WERI-Rb-1 (cell line): ENCODE measurements around the gene CNTF.
A peak's percentile ranks its signal among the peaks of the same experiment; 100 is the strongest.

Experiments used
- DNase-seq: peaks from one replicate; pipeline ENCODE4 v3.0.0-alpha.2; 2020
- H3K27ac ChIP-seq: fragments of 250-450 bp; sonication (Bioruptor Pico); 2 replicates; pipeline ENCODE4 v1.5.1; 2020; ENCODE audit warnings: mild to moderate bottlenecking, moderate library complexity
- H3K27me3 ChIP-seq: fragments of 250-450 bp; sonication (Bioruptor Pico); 2 replicates; pipeline ENCODE4 v1.5.1; 2021; ENCODE audit warnings: mild to moderate bottlenecking, low read depth, moderate library complexity; ENCODE audit not compliant: insufficient read depth, severe bottlenecking
- H3K36me3 ChIP-seq: fragments of 250-450 bp; sonication (Bioruptor Pico); 2 replicates; pipeline ENCODE4 v1.5.1; 2020; ENCODE audit warnings: mild to moderate bottlenecking, moderate library complexity
- H3K4me3 ChIP-seq: 2 replicates; pipeline ENCODE4 v1.5.1; 2011; ENCODE audit warnings: low read depth, mild to moderate bottlenecking, control low read depth, low read length
- H3K9me3 ChIP-seq: fragments of 250-450 bp; sonication (Bioruptor Pico); 2 replicates; pipeline ENCODE4 v1.5.1; 2021; ENCODE audit warnings: mild to moderate bottlenecking, moderate library complexity; ENCODE audit not compliant: severe bottlenecking
- TF ChIP-seq, protein P1 (sequence below): IDR thresholded peaks from 2 replicates; pipeline ENCODE4 v1.5.1; 2011; ENCODE audit warnings: low read depth, mild to moderate bottlenecking, control low read depth, inconsistent platforms, low read length

The CNTF gene

DNA sequence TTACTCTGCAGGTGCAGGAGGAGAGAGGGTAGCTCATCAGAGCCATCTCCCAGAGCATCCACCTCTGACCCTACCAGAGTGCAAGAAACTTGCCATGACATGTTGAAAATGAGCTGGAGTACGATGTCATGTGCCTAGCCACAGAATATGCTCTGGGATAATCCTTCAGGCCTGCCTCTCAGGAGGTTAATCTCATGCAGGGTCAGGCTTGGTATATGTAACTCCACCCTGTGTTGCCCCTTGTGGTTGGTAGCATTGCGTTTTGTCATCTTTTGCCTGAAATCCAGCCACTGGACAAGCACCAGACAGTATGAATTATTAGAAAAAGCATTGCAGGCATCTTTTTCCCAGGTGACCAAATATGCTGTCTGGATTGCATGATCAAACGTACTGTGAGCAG, 36.2 kb downstream of the CNTF start:
- DNase-seq, result peak; percentile 10
- Histone ChIP-seq H3K27me3 (peaks cover 20% of the 10 kb centered on the region), H3K27ac (no peak overlapping the region), H3K36me3 (no peaks in the 10 kb centered on the region), H3K9me3 (no peaks in the 10 kb centered on the region), H3K4me3 (no peak overlapping the region)
- TF ChIP-seq, protein P1, sequence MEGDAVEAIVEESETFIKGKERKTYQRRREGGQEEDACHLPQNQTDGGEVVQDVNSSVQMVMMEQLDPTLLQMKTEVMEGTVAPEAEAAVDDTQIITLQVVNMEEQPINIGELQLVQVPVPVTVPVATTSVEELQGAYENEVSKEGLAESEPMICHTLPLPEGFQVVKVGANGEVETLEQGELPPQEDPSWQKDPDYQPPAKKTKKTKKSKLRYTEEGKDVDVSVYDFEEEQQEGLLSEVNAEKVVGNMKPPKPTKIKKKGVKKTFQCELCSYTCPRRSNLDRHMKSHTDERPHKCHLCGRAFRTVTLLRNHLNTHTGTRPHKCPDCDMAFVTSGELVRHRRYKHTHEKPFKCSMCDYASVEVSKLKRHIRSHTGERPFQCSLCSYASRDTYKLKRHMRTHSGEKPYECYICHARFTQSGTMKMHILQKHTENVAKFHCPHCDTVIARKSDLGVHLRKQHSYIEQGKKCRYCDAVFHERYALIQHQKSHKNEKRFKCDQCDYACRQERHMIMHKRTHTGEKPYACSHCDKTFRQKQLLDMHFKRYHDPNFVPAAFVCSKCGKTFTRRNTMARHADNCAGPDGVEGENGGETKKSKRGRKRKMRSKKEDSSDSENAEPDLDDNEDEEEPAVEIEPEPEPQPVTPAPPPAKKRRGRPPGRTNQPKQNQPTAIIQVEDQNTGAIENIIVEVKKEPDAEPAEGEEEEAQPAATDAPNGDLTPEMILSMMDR, result no peak

- TF ChIP-seq, protein P1, result no peak
Observed at GRCh38 chr11:58659404-58659803, 36.9 kb downstream of the CNTF start.

GRCh38 chr11:58659910-58660570, 37.6 kb downstream of the CNTF start:
- Histone ChIP-seq H3K36me3 (no peaks in the 10 kb centered on the region), H3K9me3 (no peaks in the 10 kb centered on the region), H3K4me3 (no peak overlapping the region), H3K27ac (no peak overlapping the region), H3K27me3 (peaks cover 27% of the 10 kb centered on the region)
- DNase-seq, result no peak
- TF ChIP-seq, protein P1, result no peak

More at GRCh38 chr11:58659404-58659803, 36.9 kb downstream of the CNTF start:
- Histone ChIP-seq H3K9me3 (no peaks in the 10 kb centered on the region), H3K36me3 (no peaks in the 10 kb centered on the region), H3K27ac (no peak overlapping the region), H3K4me3 (no peak overlapping the region), H3K27me3 (peaks cover 27% of the 10 kb centered on the region)
- DNase-seq, result no peak

GRCh38 chr11:58671983-58672633, 49.6 kb downstream of the CNTF start:
- DNase-seq, result no peak
- H3K27ac ChIP-seq, result no peak overlapping the region
- H3K36me3 ChIP-seq, result no peaks in the 10 kb centered on the region

GRCh38 chr11:58674609-58675008, 52.1 kb downstream of the CNTF start:
- H3K27me3 ChIP-seq, result peaks cover 64% of the 10 kb centered on the region
- no peak overlapping the region for H3K4me3 ChIP-seq
- no peaks in the 10 kb centered on the region for H3K36me3 ChIP-seq
- H3K9me3 ChIP-seq, result no peaks in the 10 kb centered on the region
- H3K27ac ChIP-seq, result no peak overlapping the region
- TF ChIP-seq, protein P1, result no peak
- no peak for DNase-seq

More at GRCh38 chr11:58671983-58672633, 49.6 kb downstream of the CNTF start:
- H3K27me3 ChIP-seq, result peaks cover 59% of the 10 kb centered on the region
- H3K9me3 ChIP-seq, result no peaks in the 10 kb centered on the region
- no peak overlapping the region for H3K4me3 ChIP-seq
- TF ChIP-seq, protein P1, result no peak
